Glutamatergic neuron (in vitro differentiated cells): ENCODE results near the gene RSPH3. TPM values are rescaled to one million over a fixed set of nuclear protein-coding genes. Genes with fewer than 3 reads are reported as not detected.
A peak's percentile ranks its signal among the peaks of the same experiment; 100 is the strongest.

Experiments
- DNase-seq: peaks from one replicate; pipeline ENCODE4 v3.0.0; 2022
- H3K27ac Mint-ChIP-seq: one replicate; pipeline ENCODE4 v1.8.0; 2020; ENCODE audit warnings: mild to moderate bottlenecking, mixed read lengths, inconsistent platforms; ENCODE audit not compliant: unreplicated experiment
- H3K27me3 Mint-ChIP-seq: one replicate; pipeline ENCODE4 v1.8.0; 2020; ENCODE audit warnings: mild to moderate bottlenecking, moderate library complexity, mixed read lengths, inconsistent platforms; ENCODE audit not compliant: unreplicated experiment
- H3K36me3 Mint-ChIP-seq: one replicate; pipeline ENCODE4 v1.8.0; 2020; ENCODE audit warnings: mild to moderate bottlenecking, mixed read lengths, inconsistent platforms; ENCODE audit not compliant: unreplicated experiment
- H3K4me1 Mint-ChIP-seq: one replicate; pipeline ENCODE4 v1.8.0; 2020; ENCODE audit warnings: mild to moderate bottlenecking, low read depth, mixed read lengths, inconsistent platforms; ENCODE audit not compliant: unreplicated experiment
- H3K4me3 Mint-ChIP-seq: one replicate; pipeline ENCODE4 v1.8.0; 2020; ENCODE audit warnings: mild to moderate bottlenecking, mixed read lengths, inconsistent platforms; ENCODE audit not compliant: unreplicated experiment
- H3K9me3 Mint-ChIP-seq: one replicate; pipeline ENCODE4 v1.8.0; 2020; ENCODE audit warnings: mild to moderate bottlenecking, moderate library complexity, mixed read lengths, inconsistent platforms; ENCODE audit not compliant: unreplicated experiment
- total RNA-seq: library from RNA; stranded (reverse); fragmentation: NEBNext Ultra II Directional; extraction: Animal tissue kit (Norgen Biotek cat#: 25700); gene quantifications from one replicate; pipeline ENCODE4 v1.2.1, GENCODE V29; 2021; ENCODE audit not compliant: unreplicated experiment
- TF ChIP-seq, protein P1 (sequence below): fragments of 200-600 bp; sonication (generic); IDR thresholded peaks from one replicate; pipeline ENCODE4 v1.5.0; 2021; ENCODE audit not compliant: partially characterized antibody, unreplicated experiment

Gene RSPH3
- total RNA-seq, 1 donor from 2014 or later = 4.6 TPM

DNA sequence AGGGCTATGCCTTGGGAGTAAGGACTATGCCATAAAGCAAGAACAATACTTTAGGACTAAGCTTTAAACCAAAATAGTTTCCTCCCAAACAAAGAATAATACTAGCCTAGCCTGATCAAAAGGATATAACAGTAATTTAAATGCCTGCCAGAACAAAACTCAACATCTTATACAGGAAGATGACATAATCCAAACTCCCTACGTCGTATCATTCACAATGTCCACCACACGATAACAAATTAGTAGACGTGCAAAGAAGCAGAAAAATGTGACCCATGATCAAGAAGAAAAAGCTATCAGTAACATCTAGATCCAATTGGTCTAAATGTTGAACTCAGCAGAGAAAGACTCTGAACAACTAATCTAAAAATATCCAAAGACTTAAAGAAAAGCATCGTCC is 65.8 kb downstream of the RSPH3 start:
- Mint-ChIP-seq H3K9me3 (peaks cover under 1% of the 10 kb centered on the region), H3K4me3 (no peak overlapping the region), H3K36me3 (no peaks in the 10 kb centered on the region), H3K27ac (no peak overlapping the region), H3K27me3 (peaks cover 4% of the 10 kb centered on the region), H3K4me1 (peaks cover 3% of the 10 kb centered on the region)
- no peak for DNase-seq
- TF ChIP-seq, protein P1, sequence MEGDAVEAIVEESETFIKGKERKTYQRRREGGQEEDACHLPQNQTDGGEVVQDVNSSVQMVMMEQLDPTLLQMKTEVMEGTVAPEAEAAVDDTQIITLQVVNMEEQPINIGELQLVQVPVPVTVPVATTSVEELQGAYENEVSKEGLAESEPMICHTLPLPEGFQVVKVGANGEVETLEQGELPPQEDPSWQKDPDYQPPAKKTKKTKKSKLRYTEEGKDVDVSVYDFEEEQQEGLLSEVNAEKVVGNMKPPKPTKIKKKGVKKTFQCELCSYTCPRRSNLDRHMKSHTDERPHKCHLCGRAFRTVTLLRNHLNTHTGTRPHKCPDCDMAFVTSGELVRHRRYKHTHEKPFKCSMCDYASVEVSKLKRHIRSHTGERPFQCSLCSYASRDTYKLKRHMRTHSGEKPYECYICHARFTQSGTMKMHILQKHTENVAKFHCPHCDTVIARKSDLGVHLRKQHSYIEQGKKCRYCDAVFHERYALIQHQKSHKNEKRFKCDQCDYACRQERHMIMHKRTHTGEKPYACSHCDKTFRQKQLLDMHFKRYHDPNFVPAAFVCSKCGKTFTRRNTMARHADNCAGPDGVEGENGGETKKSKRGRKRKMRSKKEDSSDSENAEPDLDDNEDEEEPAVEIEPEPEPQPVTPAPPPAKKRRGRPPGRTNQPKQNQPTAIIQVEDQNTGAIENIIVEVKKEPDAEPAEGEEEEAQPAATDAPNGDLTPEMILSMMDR = no peak

DNA sequence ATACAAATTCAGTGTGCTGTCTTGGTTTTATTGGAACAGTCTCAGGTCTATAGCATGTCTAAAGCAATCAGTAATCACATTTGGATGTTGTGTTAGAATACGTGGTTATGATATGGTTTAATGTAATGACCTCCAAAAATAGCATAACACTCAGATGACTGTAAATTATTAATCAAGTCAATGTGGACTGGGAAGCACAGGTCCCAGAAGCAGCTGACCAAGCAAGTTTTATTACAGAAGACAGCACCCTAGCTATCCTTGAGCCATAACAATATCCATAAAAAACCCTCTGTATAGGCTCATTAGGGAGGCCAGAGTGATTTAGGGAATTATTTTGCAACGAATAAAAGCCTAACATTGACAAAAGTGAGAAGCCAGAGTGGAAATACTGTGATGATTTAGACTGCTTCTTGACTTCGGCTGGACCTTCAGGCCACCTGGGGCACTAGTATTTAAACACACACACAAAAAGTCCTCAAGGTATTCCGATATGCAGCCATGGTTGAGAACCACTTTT is 66.9 kb downstream of the RSPH3 start:
- Mint-ChIP-seq H3K9me3 (no peaks in the 10 kb centered on the region), H3K36me3 (no peaks in the 10 kb centered on the region), H3K27ac (peak overlapping the region; percentile 64), H3K27me3 (peaks cover 3% of the 10 kb centered on the region), H3K4me1 (peaks cover 3% of the 10 kb centered on the region), H3K4me3 (peak overlapping the region; percentile 25)
- TF ChIP-seq, protein P1 = no peak
- DNase-seq = no peak

GRCh38 chr6:158928068-158928467 is 71.9 kb downstream of the RSPH3 start:
- Mint-ChIP-seq H3K4me3 (no peak overlapping the region), H3K27me3 (peaks cover 2% of the 10 kb centered on the region), H3K27ac (no peak overlapping the region), H3K36me3 (no peaks in the 10 kb centered on the region), H3K9me3 (peaks cover 2% of the 10 kb centered on the region), H3K4me1 (no peaks in the 10 kb centered on the region)
- TF ChIP-seq, protein P1 = no peak
- no peak for DNase-seq

GRCh38 chr6:158926414-158926813 is 73.6 kb downstream of the RSPH3 start:
- H3K27ac Mint-ChIP-seq = no peak overlapping the region

More at GRCh38 chr6:158926414-158926813, 73.6 kb downstream of the RSPH3 start:
- peaks cover 2% of the 10 kb centered on the region for H3K9me3 Mint-ChIP-seq
- DNase-seq = no peak
- no peaks in the 10 kb centered on the region for H3K36me3 Mint-ChIP-seq
- H3K27me3 Mint-ChIP-seq = peaks cover 2% of the 10 kb centered on the region
- no peak overlapping the region for H3K4me3 Mint-ChIP-seq
- TF ChIP-seq, protein P1 = no peak
- peaks cover 2% of the 10 kb centered on the region for H3K4me1 Mint-ChIP-seq
